Measurements from ENCODE around the gene KIAA1755.

GRCh38 chr20:38181971-38182370 lies 78.6 kb downstream of the KIAA1755 start:
- TF ChIP-seq, protein P1, sequence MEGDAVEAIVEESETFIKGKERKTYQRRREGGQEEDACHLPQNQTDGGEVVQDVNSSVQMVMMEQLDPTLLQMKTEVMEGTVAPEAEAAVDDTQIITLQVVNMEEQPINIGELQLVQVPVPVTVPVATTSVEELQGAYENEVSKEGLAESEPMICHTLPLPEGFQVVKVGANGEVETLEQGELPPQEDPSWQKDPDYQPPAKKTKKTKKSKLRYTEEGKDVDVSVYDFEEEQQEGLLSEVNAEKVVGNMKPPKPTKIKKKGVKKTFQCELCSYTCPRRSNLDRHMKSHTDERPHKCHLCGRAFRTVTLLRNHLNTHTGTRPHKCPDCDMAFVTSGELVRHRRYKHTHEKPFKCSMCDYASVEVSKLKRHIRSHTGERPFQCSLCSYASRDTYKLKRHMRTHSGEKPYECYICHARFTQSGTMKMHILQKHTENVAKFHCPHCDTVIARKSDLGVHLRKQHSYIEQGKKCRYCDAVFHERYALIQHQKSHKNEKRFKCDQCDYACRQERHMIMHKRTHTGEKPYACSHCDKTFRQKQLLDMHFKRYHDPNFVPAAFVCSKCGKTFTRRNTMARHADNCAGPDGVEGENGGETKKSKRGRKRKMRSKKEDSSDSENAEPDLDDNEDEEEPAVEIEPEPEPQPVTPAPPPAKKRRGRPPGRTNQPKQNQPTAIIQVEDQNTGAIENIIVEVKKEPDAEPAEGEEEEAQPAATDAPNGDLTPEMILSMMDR (IDR thresholded peaks at IDR 0.05): no peak
- TF ChIP-seq POLR2A (IDR thresholded peaks at IDR 0.05): no peak
